WTC11 (cell line): ENCODE results near the gene DYSF.

Experiments
- ATF3 ChIP-seq: sonication (generic); formaldehyde crosslinking; conservative IDR thresholded peaks from 2 replicates; pipeline ENCODE4 v1.8.1; 2022; ENCODE audit warnings: mild to moderate bottlenecking, missing genetic modification reagents
- CTCF ChIP-seq: fragments of 200-600 bp; IDR thresholded peaks from 2 replicates; pipeline ENCODE4 v1.8.0; 2022; ENCODE audit warnings: antibody characterized with exemption
- E2F1 ChIP-seq: sonication (generic); formaldehyde crosslinking; IDR thresholded peaks from 2 replicates; pipeline ENCODE4 v1.8.0; 2022; ENCODE audit warnings: mild to moderate bottlenecking, missing genetic modification reagents
- ELF4 ChIP-seq: sonication (generic); formaldehyde crosslinking; IDR thresholded peaks from 2 replicates; pipeline ENCODE4 v1.8.1; 2022; ENCODE audit warnings: low read depth, mild to moderate bottlenecking, moderate library complexity, missing genetic modification reagents
- EMX1 ChIP-seq: fragments of 250-450 bp; sonication (Bioruptor Pico); IDR thresholded peaks from 2 replicates; pipeline ENCODE4 v1.8.0; 2021; ENCODE audit warnings: mild to moderate bottlenecking
- FOXP4 ChIP-seq: sonication (generic); formaldehyde crosslinking; IDR thresholded peaks from 2 replicates; pipeline ENCODE4 v1.8.0; 2022; ENCODE audit warnings: mild to moderate bottlenecking, missing genetic modification reagents
- MAX ChIP-seq: sonication (generic); formaldehyde crosslinking; IDR thresholded peaks from 2 replicates; pipeline ENCODE4 v1.8.0; 2022; ENCODE audit warnings: mild to moderate bottlenecking, missing genetic modification reagents
- NFYB ChIP-seq: sonication (generic); formaldehyde crosslinking; conservative IDR thresholded peaks from 2 replicates; pipeline ENCODE4 v1.8.0; 2022; ENCODE audit warnings: low read depth, missing genetic modification reagents
- NR2C2 ChIP-seq: sonication (generic); formaldehyde crosslinking; IDR thresholded peaks from 2 replicates; pipeline ENCODE4 v1.8.0; 2022; ENCODE audit warnings: mild to moderate bottlenecking, missing genetic modification reagents
- STAT6 ChIP-seq: sonication (generic); formaldehyde crosslinking; conservative IDR thresholded peaks from 2 replicates; pipeline ENCODE4 v1.8.1; 2023; ENCODE audit warnings: mild to moderate bottlenecking, low read depth, missing genetic modification reagents, moderate library complexity
- USF2 ChIP-seq: sonication (generic); formaldehyde crosslinking; IDR thresholded peaks from 2 replicates; pipeline ENCODE4 v1.8.1; 2023; ENCODE audit warnings: mild to moderate bottlenecking, missing genetic modification reagents, moderate library complexity
- ZNF232 ChIP-seq: sonication (generic); formaldehyde crosslinking; IDR thresholded peaks from 2 replicates; pipeline ENCODE4 v1.8.0; 2022; ENCODE audit warnings: mild to moderate bottlenecking, missing genetic modification reagents

GRCh38 chr2:71554706-71555056, 101.3 kb downstream of the DYSF start:
- TF ChIP-seq NR2C2 (CRISPR knock-in tag) (no peak), FOXP4 (no peak), CTCF (no peak), MAX (no peak), EMX1 (CRISPR knock-in tag) (no peak), ZNF232 (CRISPR knock-in tag) (no peak), STAT6 (CRISPR knock-in tag) (no peak), NFYB (CRISPR knock-in tag) (no peak), E2F1 (no peak), ELF4 (CRISPR knock-in tag) (no peak), ATF3 (CRISPR knock-in tag) (no peak), USF2 (no peak)
